AG04449 (cell line): ENCODE data around the gene AXIN2.

Experiments used
- CTCF ChIA-PET: fragments of 350-600 bp; formaldehyde crosslinking; extraction: SDS; loops from one replicate; lab custom pipeline; 2021; ENCODE audit warnings: antibody characterized with exemption; lab: Yijun Ruan, JAX
- POLR2A ChIA-PET: fragments of 400-600, 350-600 bp; formaldehyde crosslinking; extraction: SDS; loops from one replicate; lab custom pipeline; 2020; ENCODE audit warnings: antibody characterized with exemption, inconsistent platforms; lab: Yijun Ruan, JAX
- DNase-seq: peaks from one replicate; pipeline ENCODE4 v3.0.0-alpha.2; 2010; ENCODE audit warnings: low read depth, low spot score
- H3K4me3 ChIP-seq: 2 replicates; pipeline ENCODE4 v1.5.1; 2011; ENCODE audit warnings: low read depth, mild to moderate bottlenecking, control low read depth, low read length
- TF ChIP-seq, protein P1 (sequence below): IDR thresholded peaks from one replicate; pipeline ENCODE4 v1.5.1; 2011; ENCODE audit warnings: mild to moderate bottlenecking, moderate library complexity, low read length, control low read depth, inconsistent platforms; ENCODE audit not compliant: insufficient read depth; ENCODE audit errors: missing control alignments

Gene AXIN2

GRCh38 chr17:65533056-65533745 is 28.2 kb downstream of the AXIN2 start:
- TF ChIP-seq, protein P1, sequence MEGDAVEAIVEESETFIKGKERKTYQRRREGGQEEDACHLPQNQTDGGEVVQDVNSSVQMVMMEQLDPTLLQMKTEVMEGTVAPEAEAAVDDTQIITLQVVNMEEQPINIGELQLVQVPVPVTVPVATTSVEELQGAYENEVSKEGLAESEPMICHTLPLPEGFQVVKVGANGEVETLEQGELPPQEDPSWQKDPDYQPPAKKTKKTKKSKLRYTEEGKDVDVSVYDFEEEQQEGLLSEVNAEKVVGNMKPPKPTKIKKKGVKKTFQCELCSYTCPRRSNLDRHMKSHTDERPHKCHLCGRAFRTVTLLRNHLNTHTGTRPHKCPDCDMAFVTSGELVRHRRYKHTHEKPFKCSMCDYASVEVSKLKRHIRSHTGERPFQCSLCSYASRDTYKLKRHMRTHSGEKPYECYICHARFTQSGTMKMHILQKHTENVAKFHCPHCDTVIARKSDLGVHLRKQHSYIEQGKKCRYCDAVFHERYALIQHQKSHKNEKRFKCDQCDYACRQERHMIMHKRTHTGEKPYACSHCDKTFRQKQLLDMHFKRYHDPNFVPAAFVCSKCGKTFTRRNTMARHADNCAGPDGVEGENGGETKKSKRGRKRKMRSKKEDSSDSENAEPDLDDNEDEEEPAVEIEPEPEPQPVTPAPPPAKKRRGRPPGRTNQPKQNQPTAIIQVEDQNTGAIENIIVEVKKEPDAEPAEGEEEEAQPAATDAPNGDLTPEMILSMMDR = no peak
- ChIA-PET CTCF (no interaction called here), POLR2A (interaction anchor here (0.6 kb wide), 2 partner anchors 246 to 1194 kb away, joined by 3 read pairs; no protein-coding TSS in a partner anchor)
- DNase-seq = no peak
- no peak overlapping the region for H3K4me3 ChIP-seq

DNA sequence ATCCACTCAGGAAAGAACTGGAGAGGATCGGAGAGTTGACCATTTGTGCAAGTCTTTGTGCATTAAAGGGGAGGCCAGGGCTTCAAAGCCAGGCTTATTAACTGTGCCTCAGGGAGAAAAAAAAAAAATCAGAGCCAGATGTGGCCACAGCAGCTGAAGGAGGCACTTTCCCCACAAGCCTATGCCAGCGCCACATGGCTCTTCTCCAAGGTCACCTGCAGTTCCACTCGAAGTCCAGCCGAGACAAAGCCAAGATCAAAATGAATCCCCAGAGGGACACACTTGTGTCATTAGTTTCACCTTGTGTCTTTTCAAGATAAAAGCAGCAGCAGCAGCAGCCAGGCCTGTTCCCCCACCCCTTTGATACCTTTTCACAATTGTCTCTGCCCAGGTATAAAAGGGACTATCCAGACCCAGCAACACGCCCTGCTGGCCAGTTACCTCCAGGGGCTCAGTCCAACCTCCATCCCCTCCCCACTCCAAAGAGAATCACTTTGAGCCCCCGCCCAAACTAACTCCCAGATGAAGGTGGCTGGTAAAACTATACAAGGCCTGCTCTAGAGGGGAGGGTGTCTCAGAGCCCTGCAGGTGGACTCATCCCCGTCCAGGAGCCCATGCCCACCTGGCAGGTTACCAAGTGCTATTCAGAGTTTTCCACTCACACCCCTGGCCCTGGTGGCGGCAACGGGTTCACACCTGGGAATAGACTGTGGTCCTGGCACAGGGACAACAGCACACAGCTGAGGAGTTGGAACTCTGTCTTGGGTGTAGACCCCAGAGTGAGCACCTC is 29.2 kb downstream of the AXIN2 start:
- DNase-seq = no peak
- ChIA-PET CTCF (interaction anchor here (1.4 kb wide), 1 partner anchor 24 kb away, joined by 5 read pairs; no protein-coding TSS in a partner anchor), POLR2A (no interaction called here)
- no peak overlapping the region for H3K4me3 ChIP-seq
- TF ChIP-seq, protein P1 = no peak

DNA sequence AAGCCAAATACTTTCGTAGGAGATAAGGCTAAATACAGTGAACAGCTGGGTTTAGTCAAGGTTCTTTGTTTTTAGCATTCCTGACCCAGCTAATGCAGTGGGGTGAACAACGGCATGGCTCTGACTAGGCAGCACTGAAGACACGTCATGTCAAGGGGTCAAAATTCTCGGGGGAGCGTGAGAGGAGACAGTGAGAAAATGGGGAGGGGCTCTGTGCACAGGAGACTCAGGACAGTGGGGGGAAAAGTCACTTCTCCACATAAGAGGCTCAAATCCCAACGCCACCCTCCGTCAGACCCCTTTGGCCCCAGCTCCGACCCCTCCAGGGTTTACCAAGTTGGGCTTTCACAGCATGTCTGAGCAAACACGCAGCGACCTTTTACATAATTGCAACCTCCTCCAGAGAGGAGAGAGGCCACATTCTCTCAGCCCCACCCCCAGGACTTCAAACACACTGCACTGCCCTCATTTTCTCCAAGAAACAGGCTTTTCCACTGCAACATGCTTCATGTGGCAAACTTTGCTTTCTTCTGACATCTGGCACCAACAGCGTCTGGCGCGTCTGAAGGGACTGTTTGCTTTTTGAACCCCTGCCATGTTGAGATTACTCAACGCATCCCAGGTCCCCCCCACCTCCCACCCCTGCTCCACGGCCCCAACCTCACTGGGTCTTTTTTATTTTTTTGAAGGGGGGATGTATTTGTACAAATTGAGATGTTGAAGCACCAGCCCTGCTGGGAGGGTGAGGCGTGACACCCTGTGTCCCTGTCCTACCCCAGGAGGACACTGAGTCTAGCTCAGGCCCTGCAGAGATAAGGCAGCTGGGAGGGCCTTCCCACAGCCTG is 30.0 kb downstream of the AXIN2 start:
- no peak overlapping the region for H3K4me3 ChIP-seq
- ChIA-PET POLR2A (interaction anchor here (0.6 kb wide), 1 partner anchor 172 kb away, joined by 4 read pairs; no protein-coding TSS in a partner anchor), CTCF (interaction anchor here (1.4 kb wide), 1 partner anchor 25 kb away, joined by 5 read pairs; no protein-coding TSS in a partner anchor)
- DNase-seq = no peak
- TF ChIP-seq, protein P1 = no peak

GRCh38 chr17:65530523-65531255 is 30.8 kb downstream of the AXIN2 start:
- TF ChIP-seq, protein P1 = no peak
- ChIA-PET CTCF (interaction anchor here (1.4 kb wide), 1 partner anchor 26 kb away, joined by 5 read pairs; no protein-coding TSS in a partner anchor), POLR2A (interaction anchor here (0.6 kb wide), 1 partner anchor 172 kb away, joined by 4 read pairs; no protein-coding TSS in a partner anchor)
- H3K4me3 ChIP-seq = no peak overlapping the region
- DNase-seq = no peak

DNA sequence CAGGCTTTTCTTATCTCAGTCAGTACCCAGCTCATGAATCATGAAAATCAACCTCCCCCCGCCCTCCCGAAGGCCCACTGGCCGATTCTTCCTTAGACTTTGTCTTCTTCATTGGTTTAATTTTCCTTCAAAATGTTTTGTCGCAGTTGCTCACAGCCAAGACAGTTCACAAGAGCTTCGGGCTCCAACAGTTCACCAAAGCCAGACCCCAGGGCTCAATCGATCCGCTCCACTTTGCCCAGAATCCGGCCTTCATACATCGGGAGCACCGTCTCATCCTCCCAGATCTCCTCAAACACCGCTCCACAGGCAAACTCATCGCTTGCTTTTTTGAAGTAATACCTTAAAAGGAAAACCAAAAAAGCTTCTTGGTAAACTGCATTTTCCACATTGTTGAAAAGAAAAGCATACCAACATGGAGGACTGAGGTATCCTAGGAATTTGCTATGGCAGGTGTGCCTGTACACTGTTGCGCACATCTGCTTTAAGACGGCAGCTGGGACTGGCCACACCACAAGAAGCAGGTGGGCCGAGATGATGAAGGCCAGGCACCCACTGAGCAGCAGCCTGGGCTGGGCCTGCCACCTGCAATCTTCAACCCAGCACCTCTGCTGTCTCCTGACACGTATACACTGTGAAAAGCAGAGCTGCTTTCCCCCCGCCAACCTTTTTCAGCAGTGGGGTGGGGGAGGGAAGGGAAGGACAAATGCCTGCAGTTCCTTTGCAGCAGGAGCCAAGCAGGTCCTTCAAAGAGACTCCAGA is 31.5 kb downstream of the AXIN2 start:
- H3K4me3 ChIP-seq = no peak overlapping the region
- ChIA-PET CTCF (interaction anchor here (1.2 kb wide), 1 partner anchor 27 kb away, joined by 4 read pairs; no protein-coding TSS in a partner anchor), POLR2A (no interaction called here)
- TF ChIP-seq, protein P1 = no peak
- DNase-seq = no peak
